Globus pallidus (tissue), 1 donor: ENCODE results near the gene PTGR3.

Experiments
- DNase-seq: peaks from one replicate; pipeline ENCODE4 v3.0.0-alpha.2; 2015; ENCODE audit warnings: low spot score

The PTGR3 gene, protein sequence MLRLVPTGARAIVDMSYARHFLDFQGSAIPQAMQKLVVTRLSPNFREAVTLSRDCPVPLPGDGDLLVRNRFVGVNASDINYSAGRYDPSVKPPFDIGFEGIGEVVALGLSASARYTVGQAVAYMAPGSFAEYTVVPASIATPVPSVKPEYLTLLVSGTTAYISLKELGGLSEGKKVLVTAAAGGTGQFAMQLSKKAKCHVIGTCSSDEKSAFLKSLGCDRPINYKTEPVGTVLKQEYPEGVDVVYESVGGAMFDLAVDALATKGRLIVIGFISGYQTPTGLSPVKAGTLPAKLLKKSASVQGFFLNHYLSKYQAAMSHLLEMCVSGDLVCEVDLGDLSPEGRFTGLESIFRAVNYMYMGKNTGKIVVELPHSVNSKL

DNA sequence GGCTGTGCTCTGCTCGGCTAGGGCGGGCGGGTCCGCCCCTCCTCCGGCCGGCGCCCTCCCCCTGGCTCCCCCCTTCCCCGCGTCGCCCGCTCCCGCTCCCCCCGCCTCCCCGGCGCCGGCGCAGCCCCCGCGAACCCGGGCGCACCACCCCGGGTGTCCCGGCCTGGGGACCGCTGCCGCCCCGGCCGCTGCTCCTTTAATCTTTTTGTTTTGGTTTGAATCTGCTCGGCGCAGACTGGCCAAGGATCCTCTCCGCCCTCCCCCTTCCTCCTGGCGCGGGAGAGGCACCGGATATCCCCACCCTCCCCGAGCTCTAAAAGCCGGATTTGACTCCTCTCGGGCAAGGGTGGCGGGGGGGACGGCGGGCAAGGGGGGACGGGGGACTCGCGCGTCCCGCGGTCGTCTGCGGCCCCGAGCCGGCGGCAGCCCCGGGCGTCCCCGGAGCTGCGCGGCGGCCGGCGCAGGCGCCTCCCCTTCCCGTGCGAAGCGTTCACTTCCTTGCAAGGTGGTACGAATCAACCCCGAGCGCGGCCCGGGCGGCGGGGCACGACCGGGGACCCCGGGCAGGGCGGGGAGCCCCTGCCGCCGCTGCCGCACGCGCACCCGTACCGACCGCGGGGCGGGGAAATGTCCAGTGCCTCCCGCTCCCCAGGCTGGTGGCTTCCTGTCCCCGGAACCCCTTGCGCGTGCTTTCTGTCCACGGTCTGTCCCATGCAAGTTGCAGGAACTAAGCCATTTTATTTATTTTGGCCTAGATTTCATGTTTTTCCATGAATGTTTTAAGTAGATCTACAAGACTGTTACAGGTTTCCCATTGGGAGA lies at the start of gene PTGR3:
TSS of gene PTGR3 (minus strand) at position 11 of the 822 bp plus-strand sequence. CDS start 81 bp downstream, outside the sequence.
- peak; percentile 82 for DNase-seq

DNA sequence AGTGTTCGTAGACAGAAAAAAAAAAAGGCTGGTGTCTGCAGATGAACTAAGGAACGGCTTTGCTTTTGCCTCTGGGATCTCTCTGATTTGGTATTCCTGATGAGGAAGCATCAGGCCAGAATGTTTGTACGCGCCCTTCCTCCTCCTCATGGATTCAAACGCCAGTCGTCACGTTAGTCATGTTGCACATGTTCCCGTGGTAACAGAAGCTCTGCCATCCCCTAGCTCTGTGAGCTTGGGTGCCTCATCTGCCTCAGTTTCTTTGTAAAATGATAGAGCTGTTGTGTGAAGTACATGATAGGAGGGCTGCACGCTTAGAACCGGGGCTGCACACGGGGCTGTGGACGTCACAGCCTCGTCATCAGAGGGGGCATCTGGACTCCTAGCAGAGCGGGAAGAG lies 48.7 kb upstream of the PTGR3 start:
- DNase-seq, result no peak

DNA sequence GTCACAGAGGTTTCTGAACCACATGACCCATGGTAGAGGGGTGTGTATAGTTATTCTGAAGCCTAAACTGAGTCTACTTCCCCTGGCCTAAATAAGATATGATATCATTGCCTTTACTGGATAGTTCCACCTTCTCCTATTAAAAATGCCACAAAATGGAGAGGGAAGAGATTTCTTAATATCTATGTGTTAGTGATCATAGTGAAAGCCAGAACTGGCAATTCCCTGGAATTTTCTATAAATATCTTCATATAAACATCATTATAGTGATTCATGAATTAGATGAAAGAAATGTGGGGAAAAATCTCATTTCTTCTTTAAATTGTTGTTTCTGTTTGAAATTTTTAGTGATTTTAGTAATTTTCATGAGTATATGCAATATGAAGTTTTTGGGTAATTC lies 47.4 kb upstream of the PTGR3 start:
- DNase-seq, result no peak

DNA sequence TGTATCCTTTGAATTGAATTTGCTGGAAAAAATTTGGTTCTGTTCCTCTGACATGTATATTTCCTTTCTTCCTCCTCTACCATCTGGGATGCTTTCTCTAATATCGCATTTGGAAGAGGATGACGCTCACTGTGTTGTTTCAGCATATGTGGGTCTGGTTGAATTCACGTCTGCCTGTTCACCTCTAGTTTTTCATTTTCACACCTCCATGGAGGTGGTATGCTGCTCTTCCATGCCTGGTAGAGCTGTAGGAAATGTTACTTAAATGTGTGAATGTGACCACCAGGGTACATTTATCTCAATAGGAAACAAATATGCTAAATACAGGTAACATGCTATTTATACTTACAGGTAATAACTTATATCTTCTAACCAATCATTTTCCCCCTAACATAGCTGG lies 46.2 kb upstream of the PTGR3 start:
- DNase-seq, result no peak

DNA sequence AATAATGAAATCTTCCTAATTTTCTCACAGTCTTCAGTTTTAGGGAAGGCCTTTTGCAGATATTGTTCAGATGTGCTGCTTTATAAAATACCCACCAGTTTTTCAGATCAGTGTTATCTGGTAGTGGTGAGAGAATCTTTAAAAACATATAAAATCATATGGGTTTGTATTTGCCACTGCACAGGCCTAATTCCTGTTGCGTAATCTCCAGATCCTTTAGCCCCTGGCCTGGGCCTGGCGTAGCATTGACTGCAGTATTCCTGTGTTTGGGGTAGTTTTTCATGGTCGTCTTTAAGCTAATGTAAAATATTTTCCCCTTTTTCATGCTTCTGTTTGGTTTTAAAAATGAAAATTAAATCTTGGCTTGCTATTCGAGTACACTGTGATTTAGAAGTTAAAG lies 44.8 kb upstream of the PTGR3 start:
- DNase-seq, result no peak

DNA sequence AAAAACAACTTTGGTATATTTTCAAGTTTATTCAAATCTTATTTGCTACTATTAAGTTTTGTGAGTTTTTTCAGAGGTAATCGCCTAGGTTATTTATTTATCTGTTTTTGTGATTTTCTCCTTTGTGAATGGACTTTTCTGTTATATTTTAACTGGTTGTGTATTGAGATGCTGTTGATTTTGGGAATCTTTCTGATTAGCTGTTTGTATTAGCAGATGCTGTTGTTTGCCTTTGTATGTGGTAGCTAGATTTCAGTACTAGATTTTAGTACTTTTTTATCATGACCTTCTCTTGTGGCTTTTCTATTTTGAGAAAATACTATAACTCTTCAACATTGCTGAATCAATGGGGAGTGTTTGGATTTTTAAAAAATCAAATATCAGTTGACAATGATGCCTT lies 44.1 kb upstream of the PTGR3 start:
- no peak for DNase-seq

DNA sequence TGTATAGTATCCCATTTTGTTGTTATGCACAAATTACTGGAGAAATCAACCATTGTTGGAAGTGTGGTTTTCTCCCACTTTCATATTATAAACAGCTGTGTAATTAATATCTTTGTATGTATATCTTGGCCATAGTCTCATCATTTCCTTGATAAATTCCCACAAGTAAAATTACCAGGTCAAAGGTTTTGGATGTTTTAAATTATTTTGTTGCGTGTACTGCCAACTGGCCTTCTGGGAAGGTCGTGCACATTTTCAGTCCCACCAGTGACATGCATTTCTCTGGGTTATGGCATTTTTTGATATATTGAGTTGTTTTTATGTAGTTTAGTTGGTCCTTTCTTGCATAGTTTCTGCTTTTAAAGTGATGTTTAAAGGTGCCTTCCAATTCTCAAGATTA lies 43.2 kb upstream of the PTGR3 start:
- DNase-seq, result no peak

GRCh38 chr18:75251466-75251865 lies 42.5 kb upstream of the PTGR3 start:
- no peak for DNase-seq

DNA sequence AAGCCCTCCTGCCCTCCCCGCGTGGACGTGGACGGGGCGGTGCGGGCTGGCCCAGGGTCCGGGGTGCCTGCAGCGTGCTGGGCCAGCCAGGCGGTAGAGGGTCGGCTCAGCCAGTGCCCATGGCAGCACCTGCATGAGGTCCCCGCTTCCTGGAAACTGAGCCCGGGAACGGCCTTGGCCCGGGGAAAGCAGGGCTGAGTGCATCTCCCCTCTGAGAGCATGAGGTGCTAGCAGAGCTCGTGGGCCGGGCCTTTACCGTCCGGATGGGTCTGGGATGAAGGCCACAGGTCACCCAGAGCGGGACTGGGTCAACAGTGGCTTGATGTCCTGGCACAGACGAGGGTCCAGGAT lies 41.5 kb upstream of the PTGR3 start:
- DNase-seq, result no peak

- DNase-seq, result no peak
Measured at GRCh38 chr18:75249672-75250470, 40.9 kb upstream of the PTGR3 start.

DNA sequence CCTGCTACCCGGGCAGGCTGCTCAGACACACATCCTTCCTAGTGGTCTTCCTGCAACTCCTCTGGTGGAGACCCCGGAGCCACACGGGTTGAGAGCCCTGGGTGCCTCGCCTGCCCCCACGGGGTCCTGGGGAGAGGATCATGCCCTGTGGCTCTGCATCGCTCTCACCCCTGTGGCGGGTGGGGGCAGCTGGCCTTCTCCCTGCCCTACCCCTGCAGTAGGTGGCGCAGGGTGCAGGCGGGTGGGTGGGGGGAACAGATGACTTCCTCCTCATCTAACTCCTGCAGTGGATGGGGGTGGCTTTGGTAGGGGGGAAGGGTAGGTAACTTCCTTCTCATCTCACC lies 40.2 kb upstream of the PTGR3 start:
- no peak for DNase-seq

GRCh38 chr18:75248426-75249174 lies 39.7 kb upstream of the PTGR3 start:
- no peak for DNase-seq

- DNase-seq, result peak; percentile 66
Measured at GRCh38 chr18:75247611-75248421, 38.9 kb upstream of the PTGR3 start.

DNA sequence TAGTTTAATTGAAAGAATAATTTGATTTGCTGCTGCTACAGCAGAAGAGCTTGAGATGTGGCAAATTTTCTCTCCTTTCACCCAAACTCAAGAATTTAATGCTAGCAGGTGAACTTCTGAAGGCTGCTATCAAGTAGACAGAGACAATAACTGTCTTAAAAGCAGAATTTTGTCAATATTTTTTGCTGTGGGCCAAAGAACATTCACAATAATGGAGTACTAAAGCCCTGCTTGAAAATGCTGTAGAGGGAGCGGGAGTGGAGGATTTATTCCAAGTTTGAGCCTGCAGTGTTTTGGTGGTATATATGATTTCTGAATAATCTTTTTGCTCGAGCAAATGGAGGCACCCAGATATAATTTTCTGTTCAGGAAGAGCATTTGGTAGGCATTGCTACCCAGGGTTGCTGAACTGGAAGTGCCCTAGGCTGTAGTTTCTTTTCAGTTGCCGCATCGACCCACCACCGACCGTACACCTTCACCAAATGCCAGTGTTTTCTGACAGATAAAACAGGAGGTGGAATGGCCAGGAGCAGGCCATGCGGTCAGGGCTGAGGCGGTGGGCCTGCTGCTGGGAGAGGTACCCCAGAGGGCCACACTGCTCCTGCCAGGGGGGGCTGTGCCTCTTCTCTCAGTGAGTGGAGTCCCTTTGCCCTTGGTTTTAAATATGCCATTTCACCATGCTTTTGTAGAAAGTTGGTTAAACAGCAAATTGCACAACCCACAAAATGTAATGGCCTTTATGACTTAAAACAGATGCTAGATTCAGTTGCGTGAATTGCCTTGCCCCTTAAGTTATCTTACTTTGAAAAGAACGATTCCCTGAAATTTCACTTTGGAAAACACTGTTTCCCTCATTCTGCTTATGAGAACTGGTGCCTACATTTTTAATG lies 38.0 kb upstream of the PTGR3 start:
- peak; percentile 27 for DNase-seq

- no peak for DNase-seq
Measured at GRCh38 chr18:75244351-75245313, 35.7 kb upstream of the PTGR3 start.

GRCh38 chr18:75241705-75242104 lies 32.8 kb upstream of the PTGR3 start:
- DNase-seq, result no peak

DNA sequence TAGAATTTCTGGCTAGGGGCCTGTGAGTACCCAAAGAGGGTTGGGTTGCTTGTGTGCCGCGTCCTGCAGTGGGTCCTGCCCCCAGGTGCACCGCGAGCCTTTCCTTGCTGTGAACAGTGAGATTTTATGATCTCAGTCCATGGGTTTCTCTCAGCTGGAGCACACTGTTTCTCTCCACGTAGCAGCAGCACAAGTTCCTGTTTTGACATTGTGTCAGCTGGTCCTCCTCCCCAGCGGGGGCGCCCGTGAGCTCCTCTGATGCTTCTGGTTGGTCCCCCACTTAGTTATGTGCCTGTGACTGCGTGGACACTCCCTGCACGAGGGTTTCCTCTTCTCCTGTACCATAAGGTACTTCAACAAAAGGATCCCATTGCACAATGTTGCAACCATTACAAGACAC lies 31.5 kb upstream of the PTGR3 start:
- DNase-seq, result no peak

DNA sequence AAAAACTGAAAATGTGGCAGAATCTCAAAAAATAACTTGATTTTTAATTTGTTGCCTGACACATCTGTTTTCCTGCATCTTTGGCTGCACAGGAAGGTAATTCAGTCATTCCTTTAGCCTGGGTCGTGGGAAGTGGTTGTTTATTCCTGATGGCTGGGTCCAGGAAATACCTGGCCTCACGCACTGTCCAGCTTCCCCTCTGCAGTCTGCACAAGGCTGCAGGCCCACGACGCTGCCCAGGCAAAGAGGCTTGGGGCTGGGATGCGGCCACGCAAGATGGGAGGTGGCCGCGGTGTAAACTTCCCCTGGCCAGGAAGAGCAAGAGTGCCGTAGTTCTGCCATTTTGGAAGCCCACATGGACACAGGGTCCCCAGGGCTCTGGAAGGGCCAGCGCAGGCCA lies 29.8 kb upstream of the PTGR3 start:
- no peak for DNase-seq

GRCh38 chr18:75238100-75238499 lies 29.2 kb upstream of the PTGR3 start:
- no peak for DNase-seq
